Activated T-cell treated with anti-CD3 and anti-CD28 coated beads for 4 hours (primary cell): ENCODE measurements around the gene MUC2.
A peak's percentile ranks its signal among the peaks of the same experiment; 100 is the strongest.

Experiments used
- DNase-seq: peaks from one replicate; pipeline ENCODE4 v3.0.0-alpha.2; 2020

MUC2 gene

GRCh38 chr11:1036931-1037330 lies 37.7 kb upstream of the MUC2 start:
- DNase-seq, result no peak

GRCh38 chr11:1037506-1038055 lies 37.1 kb upstream of the MUC2 start:
- no peak for DNase-seq

- no peak for DNase-seq
Measured at GRCh38 chr11:1038361-1038760, 36.3 kb upstream of the MUC2 start.

- no peak for DNase-seq
Measured at GRCh38 chr11:1038921-1039320, 35.8 kb upstream of the MUC2 start.

- no peak for DNase-seq
Measured at GRCh38 chr11:1039481-1040427, 34.9 kb upstream of the MUC2 start.

- DNase-seq, result no peak
Measured at GRCh38 chr11:1040428-1041148, 34.1 kb upstream of the MUC2 start.

DNA sequence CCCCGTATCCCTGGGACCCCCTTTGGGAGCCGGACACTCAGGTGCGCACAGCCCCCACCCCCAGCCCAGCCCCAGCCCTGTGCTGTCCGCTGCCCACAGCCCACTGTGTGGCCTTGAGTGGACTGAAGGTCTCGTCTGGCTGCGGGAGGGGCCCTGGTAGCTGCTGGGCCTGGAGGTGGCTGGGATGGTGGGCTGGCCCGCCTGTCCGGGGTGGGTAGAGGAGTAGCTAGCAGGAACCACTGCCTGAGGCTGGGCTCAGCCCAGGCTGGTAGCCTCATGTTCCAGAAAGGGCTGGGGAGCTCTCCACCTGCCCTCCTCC lies 33.6 kb upstream of the MUC2 start:
- DNase-seq, result no peak

GRCh38 chr11:1041471-1041870 lies 33.2 kb upstream of the MUC2 start:
- DNase-seq, result no peak

- no peak for DNase-seq
Measured at GRCh38 chr11:1041936-1042608, 32.6 kb upstream of the MUC2 start.

DNA sequence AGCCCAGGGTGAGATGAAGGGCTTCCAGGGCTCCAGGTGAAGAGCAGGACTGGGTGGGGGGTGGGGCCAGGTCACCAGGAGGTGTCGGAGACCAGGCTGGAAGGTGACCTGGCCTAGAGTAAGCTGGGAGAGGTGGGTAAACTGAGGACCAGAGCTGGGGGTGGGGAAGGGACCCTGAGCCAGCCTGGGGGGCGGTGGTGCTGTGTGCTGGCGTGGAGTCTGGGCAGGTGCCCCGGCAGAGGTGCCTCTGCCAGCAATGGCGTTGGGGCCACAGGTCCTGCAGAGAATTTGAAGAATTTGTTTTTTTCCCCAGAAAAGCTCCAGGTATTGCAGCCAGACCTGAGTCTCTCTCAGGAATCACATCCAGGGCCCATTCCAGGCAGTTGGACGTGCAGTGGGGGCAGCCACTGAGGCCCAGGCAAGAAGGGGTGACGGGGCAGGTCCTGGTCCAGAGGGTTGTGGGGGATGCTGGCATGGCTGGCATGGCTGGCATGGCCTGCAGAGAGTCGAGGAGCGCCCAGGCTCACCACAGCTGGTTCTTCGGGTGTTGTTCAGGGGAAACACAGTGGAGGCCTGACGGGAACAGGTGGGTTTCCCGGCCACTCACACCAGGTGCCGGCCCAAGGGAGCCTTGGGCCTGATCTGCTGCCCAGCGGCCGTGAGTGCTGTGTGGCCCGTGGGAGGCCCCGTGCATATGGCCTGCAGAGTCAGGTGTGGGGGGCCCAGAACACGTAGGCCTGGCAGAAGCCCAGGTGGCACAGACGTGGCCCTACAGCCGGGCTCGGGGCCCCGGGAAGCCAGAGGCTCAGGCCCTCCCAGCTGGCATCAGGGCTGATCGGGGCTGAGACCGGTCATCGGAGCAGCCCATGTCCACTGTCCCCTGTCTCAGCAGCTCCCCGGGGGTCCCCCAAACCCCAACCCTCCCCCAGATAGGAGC lies 31.8 kb upstream of the MUC2 start:
- no peak for DNase-seq

- DNase-seq, result no peak
Measured at GRCh38 chr11:1043563-1044096, 31.0 kb upstream of the MUC2 start.

- DNase-seq, result no peak
Measured at GRCh38 chr11:1044160-1044559, 30.5 kb upstream of the MUC2 start.

DNA sequence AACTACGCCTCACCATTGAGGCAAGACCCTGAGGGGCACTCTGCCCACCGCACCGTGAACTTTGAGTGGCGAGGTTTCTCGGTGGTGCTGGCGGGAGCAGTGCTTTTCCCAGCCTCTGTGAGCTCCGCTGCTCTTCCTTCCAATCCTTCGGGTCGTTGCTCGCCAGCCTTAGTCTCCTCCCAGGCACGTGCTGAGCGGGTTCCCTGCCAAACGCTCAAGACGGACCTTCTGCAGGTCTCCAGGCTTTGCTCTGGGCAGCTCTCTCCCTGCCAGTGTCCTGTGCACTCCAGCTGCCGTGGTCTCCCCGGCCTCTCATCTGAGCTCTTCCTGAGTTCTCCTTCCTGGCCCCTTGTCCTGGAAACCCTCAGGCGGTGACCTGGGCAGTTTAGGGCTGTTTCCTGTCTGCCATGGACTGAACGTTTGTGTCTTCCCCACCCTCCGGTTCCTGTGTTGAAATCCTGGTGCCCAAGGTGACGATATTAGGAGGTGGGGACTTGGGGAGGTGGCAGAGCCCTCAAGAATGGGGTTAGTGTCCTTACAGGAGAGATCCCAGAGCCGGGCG lies 27.0 kb upstream of the MUC2 start:
- no peak for DNase-seq

DNA sequence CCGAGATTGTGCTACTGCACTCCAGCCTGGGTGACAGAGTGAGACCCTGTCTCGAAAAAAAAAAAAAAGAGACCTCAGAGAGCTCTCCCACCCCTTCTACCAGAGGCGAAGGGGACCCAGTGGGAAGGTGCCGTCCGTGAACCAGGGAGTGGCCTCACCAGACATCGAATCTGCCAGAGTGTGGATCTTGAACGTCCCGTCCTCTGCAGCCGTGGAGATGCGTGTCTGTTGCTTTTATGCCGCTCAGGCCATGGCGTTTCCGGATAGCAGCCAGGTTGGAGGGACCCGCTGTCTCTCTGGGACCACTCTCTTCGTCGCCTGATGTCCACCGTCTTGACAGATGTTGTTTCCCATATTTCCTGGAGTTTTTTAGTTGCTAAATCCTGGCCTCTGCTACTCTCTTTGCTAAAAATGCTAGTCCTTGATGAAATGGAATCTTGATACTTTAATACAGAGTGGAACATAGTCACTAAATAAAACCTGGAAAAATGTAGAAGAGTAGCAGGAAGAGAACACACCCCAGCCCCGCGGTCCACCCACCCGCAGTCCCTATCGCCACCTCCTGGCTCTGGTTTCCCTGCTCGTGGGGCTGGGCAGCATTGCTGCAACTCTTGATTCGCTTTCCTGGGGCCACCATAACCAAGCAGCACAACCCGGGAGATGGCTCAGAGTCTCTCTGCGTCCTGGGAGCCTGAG lies 26.2 kb upstream of the MUC2 start:
- DNase-seq, result no peak

DNA sequence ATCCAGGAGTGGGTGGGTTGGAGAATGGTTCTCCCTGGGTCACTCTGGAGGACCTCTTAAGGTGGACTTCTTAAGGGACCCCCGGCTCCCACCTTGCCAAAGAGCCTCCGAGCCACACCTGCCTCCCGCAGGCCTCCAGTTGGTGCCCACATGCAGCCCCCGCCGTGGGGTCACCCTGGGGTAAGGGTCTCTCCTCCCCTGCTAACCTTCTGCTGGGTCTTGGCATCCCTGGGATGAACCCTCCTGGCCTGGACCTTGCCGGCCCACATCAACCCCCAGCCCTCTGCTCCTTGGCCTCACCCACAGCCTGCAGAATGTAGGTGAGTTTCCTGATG lies 25.6 kb upstream of the MUC2 start:
- no peak for DNase-seq

- no peak for DNase-seq
Measured at GRCh38 chr11:1049431-1049891, 25.2 kb upstream of the MUC2 start.

GRCh38 chr11:1049911-1050580 lies 24.6 kb upstream of the MUC2 start:
- DNase-seq, result no peak

DNA sequence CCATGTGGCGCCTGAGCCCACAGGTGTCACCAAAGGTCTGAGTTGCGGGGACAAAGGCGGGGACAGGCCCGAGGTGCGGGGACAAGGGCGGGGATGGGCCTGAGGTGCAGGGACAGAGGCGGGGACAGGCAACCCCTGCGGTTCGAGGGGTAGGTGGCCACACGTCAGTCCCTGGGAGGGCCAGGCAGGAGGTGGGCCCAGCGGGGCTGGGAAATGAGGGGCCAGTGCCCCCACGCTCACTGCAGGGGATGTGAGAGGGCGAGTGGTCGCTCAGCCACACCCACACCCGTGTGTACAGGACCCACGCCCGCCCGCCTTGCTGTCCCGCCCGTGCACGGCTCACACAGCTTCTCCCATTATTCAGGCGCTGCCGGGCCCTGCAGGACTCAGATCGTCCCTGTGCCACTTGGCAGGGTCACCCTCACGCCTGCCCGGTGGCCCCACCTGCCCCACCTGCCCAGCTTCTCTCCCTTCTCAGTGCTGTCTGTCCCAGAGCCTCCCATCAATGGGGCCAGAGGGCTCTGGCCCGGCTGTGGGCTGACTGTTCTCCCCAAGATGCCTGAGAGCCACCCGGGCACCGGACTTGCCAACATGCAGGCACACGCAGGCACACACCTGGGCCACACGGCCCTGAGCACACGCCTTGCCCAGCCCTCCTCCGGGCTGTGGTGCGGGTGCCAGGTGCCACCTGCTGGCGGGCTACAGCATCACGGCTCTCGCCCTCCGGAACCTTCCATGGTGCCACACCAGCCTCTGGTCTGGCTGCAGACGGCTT lies 23.9 kb upstream of the MUC2 start:
- peak; percentile 52 for DNase-seq

DNA sequence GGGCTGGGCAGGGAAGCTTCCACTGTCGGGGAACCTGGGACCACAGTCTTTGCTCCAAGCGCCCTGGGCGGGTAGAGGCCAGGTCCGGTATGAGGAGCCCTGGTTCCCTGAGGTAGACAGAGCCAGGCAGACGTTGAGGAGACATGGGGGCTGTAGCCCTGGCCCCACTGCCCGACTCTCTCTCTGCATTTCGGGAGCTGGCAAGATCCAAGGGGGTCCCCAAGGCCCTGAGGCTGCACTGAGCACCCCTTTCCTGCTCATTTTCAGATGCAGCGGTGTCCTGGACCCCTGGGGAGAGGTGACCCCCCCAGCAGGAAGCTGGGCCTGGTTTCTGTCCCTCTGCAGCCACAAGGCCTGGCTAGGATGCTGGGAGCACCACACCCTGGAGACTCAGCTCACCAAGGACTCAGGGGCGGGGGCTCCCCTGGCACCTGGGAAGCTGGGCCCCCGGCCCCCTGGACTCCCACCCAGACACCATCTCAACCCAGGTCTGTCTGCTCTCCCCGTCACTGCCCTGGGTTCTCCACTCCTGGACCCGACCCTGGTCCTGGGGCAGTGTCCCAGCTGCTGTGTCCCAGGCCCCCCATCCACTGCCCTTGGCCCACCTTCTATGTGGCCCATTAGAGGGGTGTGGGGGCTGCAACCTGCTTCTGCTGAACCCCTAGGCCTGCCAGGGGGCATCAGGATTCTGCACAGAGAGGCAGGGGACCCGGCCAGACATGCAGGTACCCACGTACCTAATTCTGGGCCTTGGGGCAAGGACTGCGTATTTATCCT lies 23.1 kb upstream of the MUC2 start:
- no peak for DNase-seq
